ENCODE data around the gene ADAMTS18.

Gene ADAMTS18

GRCh38 chr16:77234611-77235010 lies 200.2 kb downstream of the ADAMTS18 start:
- Histone ChIP-seq H3K18ac (ENCODE audit: low read length) (no peak overlapping the region), H3K9ac (ENCODE audit: low read length) (no peak overlapping the region), H3K56ac (ENCODE audit: low read length) (no peak overlapping the region), H3K79me2 (ENCODE audit: control insufficient read depth, insufficient read depth, low read length) (no peaks in the 10 kb centered on the region), H3K4me3 (ENCODE audit: low read length) (no peak overlapping the region), H3K23ac (ENCODE audit: low read length) (no peak overlapping the region), H2BK5ac (ENCODE audit: low read length) (no peak overlapping the region), H3K36me3 (ENCODE audit: control insufficient read depth, insufficient read depth, low read length) (no peaks in the 10 kb centered on the region), H4K8ac (ENCODE audit: low read depth, low read length) (no peak overlapping the region), H3K79me1 (ENCODE audit: low read length) (no peaks in the 10 kb centered on the region), H3K4me2 (ENCODE audit: low read length) (no peak overlapping the region), H3K27me3 (ENCODE audit: insufficient read depth, low read length, poor library complexity) (no peaks in the 10 kb centered on the region), H3K4me1 (ENCODE audit: control insufficient read depth, low read depth, low read length) (no peaks in the 10 kb centered on the region), H3K4ac (ENCODE audit: low read depth, low read length) (no peak overlapping the region), H4K5ac (ENCODE audit: low read length) (no peak overlapping the region), H2AK5ac (ENCODE audit: low read length) (no peak overlapping the region), H2BK15ac (replicated peaks; ENCODE audit: low read depth) (no peak overlapping the region), H3K27ac (ENCODE audit: low read depth, low read length) (no peak overlapping the region), H2BK120ac (ENCODE audit: low read depth, low read length) (no peak overlapping the region)
- peak; percentile 74 for DNase-seq
- no CpG with 5 or more reads among the region's 11 CpGs for WGBS (ENCODE audit: extremely low coverage, insufficient coverage, low lambda C conversion rate)

GRCh38 chr16:77233799-77234519 lies 200.9 kb downstream of the ADAMTS18 start:
- no peak overlapping the region for H3K18ac ChIP-seq (ENCODE audit: low read length)
- H3K36me3 ChIP-seq (ENCODE audit: control insufficient read depth, insufficient read depth, low read length) = no peaks in the 10 kb centered on the region
- no peak overlapping the region for H3K4me3 ChIP-seq (ENCODE audit: low read length)
- H3K4me2 ChIP-seq (ENCODE audit: low read length) = no peak overlapping the region
- no peak overlapping the region for H4K5ac ChIP-seq (ENCODE audit: low read length)
- H4K8ac ChIP-seq (ENCODE audit: low read depth, low read length) = no peak overlapping the region
- no peak overlapping the region for H2BK15ac ChIP-seq (replicated peaks; ENCODE audit: low read depth)
- peak; percentile 34 for DNase-seq
- no peak overlapping the region for H3K4ac ChIP-seq (ENCODE audit: low read depth, low read length)
- no peak overlapping the region for H2BK5ac ChIP-seq (ENCODE audit: low read length)
- H3K27ac ChIP-seq (ENCODE audit: low read depth, low read length) = no peak overlapping the region
- no peaks in the 10 kb centered on the region for H3K79me2 ChIP-seq (ENCODE audit: control insufficient read depth, insufficient read depth, low read length)
- H3K27me3 ChIP-seq (ENCODE audit: insufficient read depth, low read length, poor library complexity) = no peaks in the 10 kb centered on the region
- H3K23ac ChIP-seq (ENCODE audit: low read length) = no peak overlapping the region
- no peak overlapping the region for H2BK120ac ChIP-seq (ENCODE audit: low read depth, low read length)
- no peaks in the 10 kb centered on the region for H3K79me1 ChIP-seq (ENCODE audit: low read length)
- no peak overlapping the region for H3K56ac ChIP-seq (ENCODE audit: low read length)
- no peak overlapping the region for H2AK5ac ChIP-seq (ENCODE audit: low read length)
- no CpG with 5 or more reads among the region's 9 CpGs for WGBS (ENCODE audit: extremely low coverage, insufficient coverage, low lambda C conversion rate)
- H3K4me1 ChIP-seq (ENCODE audit: control insufficient read depth, low read depth, low read length) = no peaks in the 10 kb centered on the region
- no peak overlapping the region for H3K9ac ChIP-seq (ENCODE audit: low read length)
